Common myeloid progenitor, CD34-positive (primary cell): ENCODE results near the gene ZNF263. TPM values are rescaled to one million over a fixed set of nuclear protein-coding genes. Genes with fewer than 3 reads are reported as not detected.

Source experiments
- CTCF ChIA-PET: fragments of 350-600 bp; sonication (Branson Sonifier 250); formaldehyde crosslinking; loops from one replicate; lab custom pipeline; 2021; ENCODE audit warnings: antibody characterized with exemption; lab: Charles Lee
- POLR2A ChIA-PET: fragments of 350-600 bp; sonication (Branson Sonifier 250); formaldehyde crosslinking; loops from one replicate; lab custom pipeline; 2021; ENCODE audit warnings: antibody characterized with exemption; lab: Charles Lee
- DNase-seq, 3 donors: peaks; one replicate each; pipeline versions ENCODE4 v3.0.0 to v3.0.0-alpha.2; 2013
- H3K27ac ChIP-seq, 2 experiments: 1 replicate in 1 of 2; 2 replicates in 1 of 2; pipeline ENCODE4 v1.7.0; 2013; ENCODE audit warnings: inconsistent platforms in 2 of 2, low read length in 2 of 2, mild to moderate bottlenecking in 2 of 2, low read depth in 1 of 2, moderate library complexity in 1 of 2; ENCODE audit not compliant: severe bottlenecking in 2 of 2, insufficient read depth in 1 of 2, poor library complexity in 1 of 2
- H3K27me3 ChIP-seq, 5 experiments: replicated peaks in 2 of 5; 1 replicate in 3 of 5; 2 replicates in 2 of 5; pipeline versions ENCODE4 v1.6.1 to v1.7.0; 2013; ENCODE audit warnings: low read length in 4 of 5, mild to moderate bottlenecking in 2 of 5, moderate library complexity in 2 of 5, inconsistent platforms in 1 of 5; ENCODE audit not compliant: insufficient read depth in 5 of 5, control insufficient read depth in 4 of 5
- H3K36me3 ChIP-seq, 4 experiments: 1 replicate in 2 of 4; 2 replicates in 2 of 4; pipeline versions ENCODE4 v1.6.1 to v1.7.0; 2013; ENCODE audit warnings: low read length in 3 of 4, control low read depth in 1 of 4, mild to moderate bottlenecking in 1 of 4; ENCODE audit not compliant: control insufficient read depth in 4 of 4, insufficient read depth in 4 of 4
- H3K4me1 ChIP-seq, 4 experiments: 1 replicate in 3 of 4; 2 replicates in 1 of 4; pipeline versions ENCODE4 v1.6.1 to v1.7.1; 2013; ENCODE audit warnings: low read length in 3 of 4, mild to moderate bottlenecking in 3 of 4, control low read depth in 1 of 4, inconsistent platforms in 1 of 4, moderate library complexity in 1 of 4; ENCODE audit not compliant: control insufficient read depth in 4 of 4, insufficient read depth in 4 of 4; ENCODE audit errors: control extremely low read depth in 1 of 4
- H3K4me3 ChIP-seq, 7 experiments: 1 replicate in 4 of 7; 2 replicates in 3 of 7; pipeline versions ENCODE4 v1.5.1 to v1.7.0; 2013; ENCODE audit warnings: mild to moderate bottlenecking in 7 of 7, low read length in 6 of 7, moderate library complexity in 6 of 7, inconsistent platforms in 2 of 7, low read depth in 2 of 7, control low read depth in 1 of 7; ENCODE audit not compliant: insufficient read depth in 4 of 7, control insufficient read depth in 1 of 7; ENCODE audit errors: extremely low read depth in 1 of 7
- H3K9me3 ChIP-seq, 5 experiments: 1 replicate in 4 of 5; 2 replicates in 1 of 5; pipeline versions ENCODE4 v1.6.1 to v1.7.1; 2013; ENCODE audit warnings: low read length in 4 of 5, mild to moderate bottlenecking in 2 of 5, inconsistent platforms in 1 of 5, low read depth in 1 of 5, moderate library complexity in 1 of 5; ENCODE audit not compliant: control insufficient read depth in 4 of 5, insufficient read depth in 2 of 5; ENCODE audit errors: control extremely low read depth in 1 of 5
- WGBS: methylation state at CpG from one replicate; pipeline ENCODE4 v1.1.5; 2013; ENCODE audit not compliant: insufficient coverage; 5-methylcytosine and 5-hydroxymethylcytosine counted together
- polyA plus RNA-seq: library from polyadenylated mRNA; unstranded; fragments of 120-200 nt; gene quantifications from one replicate; pipeline ENCODE4 v1.2.1, GENCODE V29; 2013

Gene ZNF263
- polyA plus RNA-seq: 37.6 TPM

GRCh38 chr16:3282730-3283542 is at the start of gene ZNF263:
ZNF263 (plus strand) TSS chr16:3283491; CDS start chr16:3283819, 328 bp downstream.
- DNase-seq: peak; percentile 97 to 99 (median 99)
- CTCF ChIA-PET: interaction anchor here (1.0 to 2.5 kb wide), 6 partner anchors 14 to 174 kb away, joined by 3 to 7 read pairs (median 4); no protein-coding TSS in a partner anchor
- Histone ChIP-seq H3K9me3 (peaks cover 0 to 26% (median 15%) of the 10 kb centered on the region in 5 experiments), H3K36me3 (peaks cover 8 to 32% (median 29%) of the 10 kb centered on the region in 4 experiments), H3K4me1 (peaks cover 2 to 28% (median 26%) of the 10 kb centered on the region in 4 experiments), H3K4me3 (peak within 1 kb of the TSS; percentile 76 to 93 (median 84)), H3K27me3 (peaks cover 0 to 1% (median 0%) of the 10 kb centered on the region in 5 experiments), H3K27ac (peak within 1 kb of the TSS; percentile 89 to 96)
- POLR2A ChIA-PET: interaction anchor here (0.6 to 2.0 kb wide), 10 partner anchors 13 to 218 kb away, joined by 3 to 8 read pairs (median 5); partner anchors contain the start of genes CLUAP1, NAA60, TIGD7 and ZNF200
- 0% methylated on average over 65 of the region's 72 CpGs for WGBS

- peak overlapping the region; percentile 82 to 98 (median 86) for H3K4me3 ChIP-seq
- no peaks in the 10 kb centered on the region for H3K27me3 ChIP-seq
- under 1% methylated on average over 18 of the region's 18 CpGs for WGBS
- no peak for DNase-seq
- ChIA-PET POLR2A (interaction anchor here (0.6 to 1.6 kb wide), 2 partner anchors 49 to 1204 kb away, joined by 6 to 7 read pairs; partner anchors contain the start of gene ZNF263), CTCF (no interaction called here)
- peaks cover 2 to 13% (median 11%) of the 10 kb centered on the region in 4 experiments for H3K4me1 ChIP-seq
- H3K27ac ChIP-seq: peak overlapping the region; percentile 77 to 94
- H3K36me3 ChIP-seq: peaks cover 23 to 40% (median 31%) of the 10 kb centered on the region in 4 experiments
- H3K9me3 ChIP-seq: peaks cover 6 to 36% (median 17%) of the 10 kb centered on the region in 5 experiments
Observed at GRCh38 chr16:3234543-3234856, 48.8 kb upstream of the ZNF263 start.

DNA sequence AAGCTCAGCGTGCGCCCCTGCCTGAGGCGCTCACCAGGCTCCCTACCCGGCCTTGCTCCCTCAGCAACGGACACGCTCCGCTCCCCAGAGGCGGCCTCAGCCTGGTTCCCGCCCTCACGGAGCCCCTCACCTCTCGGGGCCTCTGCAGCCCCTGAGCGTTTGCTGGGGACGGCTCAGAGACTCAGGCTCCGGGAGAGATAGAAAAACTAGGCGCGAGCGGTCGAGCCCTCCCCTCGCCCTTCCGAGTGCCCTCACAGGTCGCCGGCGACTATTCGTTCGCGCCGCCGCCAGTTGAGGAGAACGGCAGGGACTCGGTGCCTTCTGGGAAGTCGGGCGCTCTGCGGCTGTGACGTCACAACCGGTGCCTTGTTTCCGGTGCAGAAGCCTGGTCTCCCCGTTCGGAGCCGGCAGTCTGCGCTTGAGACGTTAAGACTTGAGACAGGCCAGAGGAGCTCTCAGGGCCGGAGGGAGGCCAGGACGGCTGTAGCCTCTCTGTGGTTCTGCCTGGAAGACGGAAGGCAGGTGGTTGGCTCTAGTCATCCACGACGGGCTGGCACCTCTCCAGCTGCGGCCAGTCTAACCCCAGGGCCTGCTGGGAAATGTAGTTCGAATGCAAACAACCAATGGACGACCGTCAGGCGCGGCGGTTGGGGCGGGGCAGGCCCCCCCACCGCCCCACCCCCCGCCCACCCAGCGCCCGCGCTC is 48.3 kb upstream of the ZNF263 start, which contains the start of gene ZNF200:
ZNF200 (minus strand) TSS at position 302 of the 705 bp plus-strand sequence. CDS start 1,403 bp downstream, outside the sequence.
- POLR2A ChIA-PET: interaction anchor here (1.6 kb wide), 1 partner anchor 48 kb away, joined by 6 read pairs; the partner anchor contains the start of gene ZNF263
- Histone ChIP-seq H3K9me3 (peaks cover 6 to 31% (median 15%) of the 10 kb centered on the region in 5 experiments), H3K36me3 (peaks cover 23 to 34% (median 27%) of the 10 kb centered on the region in 4 experiments), H3K27ac (peak within 1 kb of the TSS; percentile 77 to 94), H3K4me1 (peaks cover 2 to 13% (median 11%) of the 10 kb centered on the region in 4 experiments), H3K27me3 (no peaks in the 10 kb centered on the region), H3K4me3 (peak within 1 kb of the TSS; percentile 82 to 98 (median 86))
- peak; percentile 95 to 98 (median 98) for DNase-seq
- WGBS: 0% methylated on average over 43 of the region's 59 CpGs
- CTCF ChIA-PET: no interaction called here

DNA sequence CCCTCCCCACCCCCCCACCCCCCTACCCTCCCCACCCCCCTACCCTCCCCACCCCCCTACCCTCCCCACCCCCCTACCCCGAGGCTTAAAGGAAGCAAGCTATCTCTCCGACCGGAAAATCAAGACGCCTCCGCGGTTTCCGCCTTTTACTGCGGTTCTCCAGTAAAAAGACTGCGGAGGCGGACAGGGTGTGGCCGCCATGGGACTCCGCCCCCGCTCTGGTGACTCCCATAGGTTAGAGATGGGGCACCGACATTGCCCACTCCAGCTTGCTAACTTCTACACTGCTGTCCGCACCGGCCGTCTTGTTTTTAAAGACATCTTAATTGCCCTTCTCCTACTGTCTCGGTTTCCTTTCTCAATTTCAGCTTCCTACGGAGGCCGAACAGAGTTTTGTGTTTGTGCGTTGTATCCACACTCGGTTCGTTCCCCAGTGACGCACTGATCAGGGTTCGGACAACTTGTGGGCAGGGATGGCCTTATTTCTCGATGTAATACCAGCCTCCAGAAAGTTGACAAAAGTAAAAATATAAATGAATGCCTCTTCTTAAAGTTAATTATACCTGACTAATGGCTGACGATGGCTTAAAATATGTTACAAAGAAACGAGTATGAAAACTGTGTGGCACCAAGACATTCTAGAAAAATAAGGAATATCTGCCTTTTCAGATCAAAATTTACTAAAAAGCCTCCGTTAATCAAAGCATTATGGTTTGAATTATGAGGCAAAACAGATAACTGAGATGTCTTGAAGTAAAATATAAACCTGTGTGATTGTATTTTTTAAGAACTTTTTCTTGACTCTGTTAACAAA is 47.2 kb upstream of the ZNF263 start:
- CTCF ChIA-PET: no interaction called here
- Histone ChIP-seq H3K27me3 (peaks cover 0 to under 1% (median 0%) of the 10 kb centered on the region in 5 experiments), H3K36me3 (peaks cover 13 to 24% (median 19%) of the 10 kb centered on the region in 4 experiments), H3K27ac (no peak overlapping the region), H3K4me3 (no peak overlapping the region), H3K4me1 (peaks cover 2 to 13% (median 11%) of the 10 kb centered on the region in 4 experiments), H3K9me3 (peaks cover 3 to 20% (median 7%) of the 10 kb centered on the region in 5 experiments)
- WGBS: 88% methylated on average over 19 of the region's 29 CpGs
- POLR2A ChIA-PET: interaction anchor here (1.6 kb wide), 1 partner anchor 47 kb away, joined by 6 read pairs; the partner anchor contains the start of gene ZNF263
- peak; percentile 30 to 62 (median 51) for DNase-seq

DNA sequence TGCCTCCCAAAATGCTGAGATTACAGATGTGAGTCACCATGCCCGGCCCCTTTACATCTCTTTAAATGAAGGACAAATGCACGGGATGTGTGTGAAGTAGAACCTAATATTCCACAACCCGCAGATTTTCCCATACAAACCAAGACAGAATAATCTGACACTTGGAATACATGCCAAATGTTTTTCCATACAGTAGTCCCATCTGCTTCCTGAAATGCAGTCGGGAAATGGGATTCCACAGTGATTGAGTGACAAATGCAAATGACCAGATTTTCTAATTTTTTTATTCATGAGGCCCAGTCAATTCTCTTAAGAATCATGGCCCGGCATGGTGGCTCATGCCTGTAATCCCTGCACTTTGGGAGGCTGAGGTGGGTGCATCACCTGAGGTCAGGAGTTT is 41.5 kb upstream of the ZNF263 start:
- H3K27me3 ChIP-seq: peaks cover 0 to 2% (median 0%) of the 10 kb centered on the region in 5 experiments
- peaks cover 0 to 5% (median 0%) of the 10 kb centered on the region in 5 experiments for H3K9me3 ChIP-seq
- no peak overlapping the region for H3K4me3 ChIP-seq
- no peak overlapping the region for H3K27ac ChIP-seq
- H3K36me3 ChIP-seq: no peaks in the 10 kb centered on the region
- peaks cover 0 to under 1% (median 0%) of the 10 kb centered on the region in 4 experiments for H3K4me1 ChIP-seq
- ChIA-PET CTCF (no interaction called here), POLR2A (no interaction called here)
- WGBS: 97% methylated on average over 3 of the region's 5 CpGs
- no peak for DNase-seq

- ChIA-PET POLR2A (no interaction called here), CTCF (interaction anchor here (0.6 kb wide), 1 partner anchor 8 kb away, joined by 3 read pairs; no protein-coding TSS in a partner anchor)
- DNase-seq: no peak
- over 99% methylated on average over 10 of the region's 11 CpGs for WGBS
- Histone ChIP-seq H3K27me3 (peaks cover 0 to 2% (median 0%) of the 10 kb centered on the region in 5 experiments), H3K4me3 (no peak overlapping the region), H3K9me3 (peaks cover 0 to 5% (median 0%) of the 10 kb centered on the region in 5 experiments), H3K4me1 (peaks cover 0 to 3% (median 0%) of the 10 kb centered on the region in 4 experiments), H3K27ac (no peak overlapping the region), H3K36me3 (no peaks in the 10 kb centered on the region)
Observed at GRCh38 chr16:3242709-3243108, 40.6 kb upstream of the ZNF263 start.
